LNCaP clone FGC (cell line): ENCODE measurements around the gene GCKR.
"Not testable (repeated sequence)": the region's sequence is repeated elsewhere in the genome, so short reads cannot be mapped to it uniquely, and the experiment has no call there.

Source experiments
- DNase-seq: peaks from one replicate; pipeline ENCODE4 v3.0.0-alpha.2; 2011; ENCODE audit warnings: low read depth
- H3K4me3 ChIP-seq: 2 replicates; pipeline ENCODE4 v1.5.1; 2011; ENCODE audit warnings: mild to moderate bottlenecking, low read depth, low read length, control low read depth
- CTCF ChIP-seq: IDR thresholded peaks from 2 replicates; pipeline ENCODE4 v1.5.1; 2012; ENCODE audit warnings: mild to moderate bottlenecking; ENCODE audit not compliant: control insufficient read depth, insufficient read depth; ENCODE audit errors: extremely low read depth

GCKR gene

DNA sequence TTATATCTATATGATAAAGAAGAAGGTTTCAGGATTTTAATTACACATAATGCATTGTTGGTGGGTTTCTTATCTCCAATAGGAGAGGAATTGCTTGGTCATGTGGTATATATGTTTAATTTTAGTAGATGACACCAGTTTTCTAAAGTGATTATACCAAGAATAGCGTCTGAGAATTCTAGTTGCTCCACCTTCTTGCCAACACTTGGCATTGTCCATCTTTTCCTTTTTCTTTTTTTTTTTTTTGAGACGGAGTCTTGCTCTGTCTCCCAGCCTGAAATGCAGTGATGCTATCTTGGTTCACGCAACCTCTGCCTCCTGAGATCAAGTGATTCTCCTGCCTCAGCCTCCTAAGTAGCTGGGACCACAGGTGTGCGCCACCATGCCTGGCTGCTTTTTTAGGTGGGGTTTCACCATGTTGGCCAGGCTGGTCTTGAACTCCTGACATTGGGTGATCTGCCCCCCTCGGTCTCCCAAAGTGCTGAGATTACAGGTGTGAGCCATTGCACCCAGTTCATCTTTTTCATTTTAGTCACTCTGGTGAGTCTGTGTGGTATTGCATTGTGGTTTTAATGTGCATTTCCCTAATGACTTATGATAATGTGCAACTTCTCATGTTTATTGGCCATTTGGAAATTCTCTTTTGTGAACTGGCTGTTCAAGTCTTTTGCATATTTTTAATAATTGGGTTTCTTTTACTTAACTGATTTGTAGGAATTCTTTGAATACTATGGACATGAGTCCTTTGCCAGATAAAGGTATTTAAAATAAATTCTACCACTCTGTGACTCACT is 48.9 kb downstream of the GCKR start:
- no peak for DNase-seq
- TF ChIP-seq CTCF: no peak
- H3K4me3 ChIP-seq: no peak overlapping the region

GRCh38 chr2:27549303-27549702 is 52.7 kb downstream of the GCKR start:
- no peak for DNase-seq
- no peak overlapping the region for H3K4me3 ChIP-seq
- TF ChIP-seq CTCF: no peak

- no peak for DNase-seq
- H3K4me3 ChIP-seq: no peak overlapping the region
- no peak for TF ChIP-seq CTCF
Measured at GRCh38 chr2:27551514-27551913, 54.9 kb downstream of the GCKR start.

GRCh38 chr2:27552941-27553340 is 56.3 kb downstream of the GCKR start:
- no peak for DNase-seq
- TF ChIP-seq CTCF: no peak
- H3K4me3 ChIP-seq: no peak overlapping the region

DNA sequence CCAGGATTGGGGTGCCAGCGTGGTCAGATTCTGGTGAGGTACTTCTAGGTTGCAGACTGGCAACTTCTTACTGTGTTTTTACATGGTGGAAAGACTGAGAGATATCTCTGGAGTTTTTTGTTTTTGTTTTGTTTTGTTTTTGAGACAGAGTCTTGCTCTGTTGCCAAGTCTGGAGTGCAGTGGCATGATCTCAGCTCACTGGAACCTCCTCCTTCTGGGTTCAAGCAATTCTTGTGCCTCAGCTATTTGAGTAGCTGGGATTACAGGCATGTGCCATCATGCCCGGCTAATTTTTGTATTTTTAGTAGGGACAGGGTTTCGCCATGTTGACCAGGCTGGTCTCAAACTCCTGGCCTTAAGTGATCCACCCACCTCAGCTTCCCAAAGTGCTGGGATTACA is 57.8 kb downstream of the GCKR start:
- DNase-seq, H3K4me3 ChIP-seq: not testable (repeated sequence)

DNA sequence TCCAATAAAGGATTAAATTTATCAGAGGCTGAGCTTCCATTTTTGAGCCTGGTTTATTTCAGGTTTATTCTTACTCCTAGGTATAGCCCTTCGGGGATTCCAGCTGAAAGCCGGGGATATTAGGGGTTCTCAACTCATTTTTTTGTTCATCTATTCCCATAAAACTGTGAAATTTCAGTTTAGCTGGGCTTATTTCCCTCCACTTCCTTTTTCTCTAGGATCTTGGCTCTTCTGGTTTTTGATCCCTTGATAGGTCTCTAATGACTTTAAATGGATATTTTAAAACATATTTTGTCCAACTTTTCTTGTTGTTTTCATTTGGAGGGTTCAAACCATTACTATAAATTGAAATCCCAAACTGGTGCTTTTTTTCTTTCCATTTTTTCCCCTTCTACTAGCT is 62.6 kb downstream of the GCKR start:
- no peak for TF ChIP-seq CTCF
- no peak for DNase-seq
- no peak overlapping the region for H3K4me3 ChIP-seq

- TF ChIP-seq CTCF: no peak
- no peak for DNase-seq
- H3K4me3 ChIP-seq: no peak overlapping the region
Measured at GRCh38 chr2:27561060-27561459, 64.4 kb downstream of the GCKR start.
